ENCODE results near the gene HTR3C. TPM values are rescaled to one million over a fixed set of nuclear protein-coding genes. Genes with fewer than 3 reads are reported as not detected.
"Not testable (repeated sequence)": the region's sequence is repeated elsewhere in the genome, so short reads cannot be mapped to it uniquely, and the experiment has no call there.

HTR3C gene
- total and polyA plus RNA-seq, 8 donors: 0.10 to 0.16 (median 0.15) TPM; not detected in 4

- no peak for DNase-seq
- Histone ChIP-seq H3K9me3 (no peaks in the 10 kb centered on the region), H3K36me3 (no peaks in the 10 kb centered on the region), H3K4me3 (no peak overlapping the region), H3K27ac (peak overlapping the region in 1 of 2 donors; percentile 64), H3K27me3 (no peaks in the 10 kb centered on the region), H3K4me1 (peaks cover 0 to 11% of the 10 kb centered on the region in 2 donors)
- TF ChIP-seq CTCF (IDR thresholded peaks at IDR 0.05): no peak
- no peak for ATAC-seq
- intact Hi-C loops (cut with DNase I): no loop called here
These were observed 30.5 kb upstream of the HTR3C start for GRCh38 chr3:184022323-184022722.

- H3K4me1 ChIP-seq: peaks cover 0 to 11% of the 10 kb centered on the region in 2 donors
- H3K27me3 ChIP-seq; H3K4me3 ChIP-seq; ATAC-seq; DNase-seq; H3K9me3 ChIP-seq; H3K27ac ChIP-seq; H3K36me3 ChIP-seq; intact Hi-C loops (cut with DNase I): not testable (repeated sequence)
These were observed 27.6 kb upstream of the HTR3C start for GRCh38 chr3:184025256-184025655.

GRCh38 chr3:184028275-184028890, 24.5 kb upstream of the HTR3C start:
- DNase-seq; H3K9me3 ChIP-seq; H3K27me3 ChIP-seq; H3K36me3 ChIP-seq; H3K4me1 ChIP-seq; ATAC-seq; H3K27ac ChIP-seq; intact Hi-C loops (cut with DNase I); H3K4me3 ChIP-seq: not testable (repeated sequence)

GRCh38 chr3:184029443-184029842, 23.4 kb upstream of the HTR3C start:
- no peak for DNase-seq
- H3K27me3 ChIP-seq: no peaks in the 10 kb centered on the region
- intact Hi-C loops (cut with DNase I): no loop called here
- no peaks in the 10 kb centered on the region for H3K9me3 ChIP-seq
- no peak overlapping the region for H3K4me3 ChIP-seq
- no peak for TF ChIP-seq CTCF (IDR thresholded peaks at IDR 0.05)
- ATAC-seq: no peak
- no peak overlapping the region for H3K27ac ChIP-seq
- H3K4me1 ChIP-seq: no peaks in the 10 kb centered on the region
- no peaks in the 10 kb centered on the region for H3K36me3 ChIP-seq

- H3K4me1 ChIP-seq: no peaks in the 10 kb centered on the region
- no peak overlapping the region for H3K4me3 ChIP-seq
- DNase-seq (no peak), ATAC-seq (no peak)
- no peaks in the 10 kb centered on the region for H3K27me3 ChIP-seq
- intact Hi-C loops (cut with DNase I): no loop called here
- no peaks in the 10 kb centered on the region for H3K9me3 ChIP-seq
- TF ChIP-seq CTCF (IDR thresholded peaks at IDR 0.05): no peak
- H3K36me3 ChIP-seq: no peaks in the 10 kb centered on the region
- H3K27ac ChIP-seq: no peak overlapping the region
These were observed 22.3 kb upstream of the HTR3C start for GRCh38 chr3:184030536-184030935.

GRCh38 chr3:184031187-184031792, 21.6 kb upstream of the HTR3C start, which contains the start of gene HTR3D:
Gene HTR3D (plus strand): TSS chr3:184031742. CDS start chr3:184031742, 0 bp downstream.
- H3K36me3 ChIP-seq: no peaks in the 10 kb centered on the region
- no peak for TF ChIP-seq CTCF (IDR thresholded peaks at IDR 0.05)
- intact Hi-C loops (cut with DNase I): no loop called here
- H3K27ac ChIP-seq: no peak within 1 kb of the TSS
- H3K9me3 ChIP-seq: no peaks in the 10 kb centered on the region
- H3K4me3 ChIP-seq: no peak within 1 kb of the TSS
- DNase-seq: no peak
- no peak for ATAC-seq
- no peaks in the 10 kb centered on the region for H3K27me3 ChIP-seq
- H3K4me1 ChIP-seq: no peaks in the 10 kb centered on the region

Measured in left lung (tissue), 10 donors.